Central memory CD8-positive, alpha-beta T cell (primary cell): Measurements from ENCODE around the gene NSUN6.
A peak's percentile ranks its signal among the peaks of the same experiment; 100 is the strongest.
"Not testable (repeated sequence)": the region's sequence is repeated elsewhere in the genome, so short reads cannot be mapped to it uniquely, and the experiment has no call there.

ENCODE experiments used
- ATAC-seq: fragments of 150-1000 bp; cut with Tn5 transposase; replicated peaks from 2 replicates; pipeline ENCODE4 v1.10.0; 2022; ENCODE audit warnings: mild to moderate bottlenecking, moderate FRiP score, moderate number of reproducible peaks; ENCODE audit not compliant: poor library complexity, severe bottlenecking; ENCODE audit errors: extremely low read depth
- DNase-seq, 2 donors: peaks; one replicate each; pipeline ENCODE4 v3.0.0; 2021; ENCODE audit warnings: low spot score in 2 of 2
- H3K27ac Mint-ChIP-seq: one replicate; pipeline ENCODE4 v1.8.0; 2022; ENCODE audit warnings: low read depth, mild to moderate bottlenecking, moderate library complexity, mixed read lengths
- H3K27me3 Mint-ChIP-seq: one replicate; pipeline ENCODE4 v1.8.0; 2022; ENCODE audit warnings: mixed read lengths
- H3K36me3 Mint-ChIP-seq: one replicate; pipeline ENCODE4 v1.8.0; 2022; ENCODE audit warnings: mild to moderate bottlenecking, moderate library complexity, mixed read lengths; ENCODE audit not compliant: insufficient read depth
- H3K4me1 Mint-ChIP-seq: one replicate; pipeline ENCODE4 v1.8.0; 2022; ENCODE audit warnings: mixed read lengths
- H3K4me3 Mint-ChIP-seq: one replicate; pipeline ENCODE4 v1.8.0; 2022; ENCODE audit warnings: mild to moderate bottlenecking, moderate library complexity, mixed read lengths
- H3K9me3 Mint-ChIP-seq: one replicate; pipeline ENCODE4 v1.8.0; 2022; ENCODE audit warnings: mixed read lengths

NSUN6 gene

GRCh38 chr10:18653112-18653511 lies 1.7 kb upstream of the NSUN6 start:
- Mint-ChIP-seq H3K9me3 (no peaks in the 10 kb centered on the region), H3K4me3 (no peak overlapping the region), H3K36me3 (peaks cover 12% of the 10 kb centered on the region), H3K27me3 (no peaks in the 10 kb centered on the region), H3K27ac (peak overlapping the region; percentile 29), H3K4me1 (peaks cover 31% of the 10 kb centered on the region)
- ATAC-seq (no peak), DNase-seq (no peak)

- peaks cover 13% of the 10 kb centered on the region for H3K36me3 Mint-ChIP-seq
- ATAC-seq (no peak), DNase-seq (no peak)
- H3K9me3 Mint-ChIP-seq, result no peaks in the 10 kb centered on the region
- peak overlapping the region; percentile 94 for H3K27ac Mint-ChIP-seq
- peak overlapping the region; percentile 95 for H3K4me3 Mint-ChIP-seq
- peaks cover 31% of the 10 kb centered on the region for H3K4me1 Mint-ChIP-seq
- no peaks in the 10 kb centered on the region for H3K27me3 Mint-ChIP-seq
Observed at GRCh38 chr10:18650404-18650997, 886 bp downstream of the NSUN6 start.

GRCh38 chr10:18649364-18649959 lies 1.9 kb downstream of the NSUN6 start:
- peak overlapping the region; percentile 95 for H3K4me3 Mint-ChIP-seq
- ATAC-seq (no peak), DNase-seq (no peak)
- H3K27ac Mint-ChIP-seq, result peak overlapping the region; percentile 71
- no peaks in the 10 kb centered on the region for H3K27me3 Mint-ChIP-seq
- H3K9me3 Mint-ChIP-seq, result no peaks in the 10 kb centered on the region
- peaks cover 31% of the 10 kb centered on the region for H3K4me1 Mint-ChIP-seq
- H3K36me3 Mint-ChIP-seq, result peaks cover 13% of the 10 kb centered on the region

GRCh38 chr10:18647945-18648344 lies 3.4 kb downstream of the NSUN6 start:
- ATAC-seq, result no peak
- Mint-ChIP-seq H3K36me3 (peaks cover 13% of the 10 kb centered on the region), H3K4me1 (peaks cover 31% of the 10 kb centered on the region), H3K9me3 (no peaks in the 10 kb centered on the region), H3K27ac (no peak overlapping the region), H3K4me3 (no peak overlapping the region), H3K27me3 (no peaks in the 10 kb centered on the region)
- no peak for DNase-seq

- no peak for DNase-seq
- no peak for ATAC-seq
- Mint-ChIP-seq H3K36me3 (peaks cover 11% of the 10 kb centered on the region), H3K4me3 (no peak overlapping the region), H3K9me3 (no peaks in the 10 kb centered on the region), H3K4me1 (peaks cover 27% of the 10 kb centered on the region), H3K27ac (no peak overlapping the region), H3K27me3 (no peaks in the 10 kb centered on the region)
Observed at GRCh38 chr10:18647151-18647550, 4.2 kb downstream of the NSUN6 start.

GRCh38 chr10:18639719-18640118 lies 11.7 kb downstream of the NSUN6 start:
- not testable (repeated sequence) for H3K4me1 Mint-ChIP-seq, H3K27ac Mint-ChIP-seq, H3K4me3 Mint-ChIP-seq, DNase-seq, H3K27me3 Mint-ChIP-seq, H3K9me3 Mint-ChIP-seq, ATAC-seq
- peaks cover 16% of the 10 kb centered on the region for H3K36me3 Mint-ChIP-seq

GRCh38 chr10:18637400-18637799 lies 14.0 kb downstream of the NSUN6 start:
- not testable (repeated sequence) for H3K4me1 Mint-ChIP-seq, DNase-seq, H3K9me3 Mint-ChIP-seq, H3K27ac Mint-ChIP-seq, ATAC-seq, H3K4me3 Mint-ChIP-seq, H3K27me3 Mint-ChIP-seq
- H3K36me3 Mint-ChIP-seq, result peaks cover 16% of the 10 kb centered on the region

GRCh38 chr10:18635995-18636394 lies 15.4 kb downstream of the NSUN6 start:
- H3K4me1 Mint-ChIP-seq, result no peaks in the 10 kb centered on the region
- no peaks in the 10 kb centered on the region for H3K27me3 Mint-ChIP-seq
- no peak for DNase-seq
- no peak overlapping the region for H3K27ac Mint-ChIP-seq
- no peak overlapping the region for H3K4me3 Mint-ChIP-seq
- no peak for ATAC-seq
- H3K36me3 Mint-ChIP-seq, result peaks cover 14% of the 10 kb centered on the region
- no peaks in the 10 kb centered on the region for H3K9me3 Mint-ChIP-seq

- H3K4me3 Mint-ChIP-seq, H3K36me3 Mint-ChIP-seq, H3K9me3 Mint-ChIP-seq, ATAC-seq, H3K27ac Mint-ChIP-seq, H3K4me1 Mint-ChIP-seq, H3K27me3 Mint-ChIP-seq, DNase-seq: not testable (repeated sequence)
Observed at GRCh38 chr10:18632500-18632899, 18.9 kb downstream of the NSUN6 start.

- not testable (repeated sequence) for ATAC-seq, H3K9me3 Mint-ChIP-seq, H3K36me3 Mint-ChIP-seq, H3K27me3 Mint-ChIP-seq
- Mint-ChIP-seq H3K27ac (peak overlapping the region; percentile 91), H3K4me3 (peak overlapping the region; percentile 76), H3K4me1 (peaks cover 16% of the 10 kb centered on the region)
- peak; percentile 35 to 41 for DNase-seq
Observed at GRCh38 chr10:18627452-18628018, 23.9 kb downstream of the NSUN6 start.

GRCh38 chr10:18625886-18626285 lies 25.5 kb downstream of the NSUN6 start:
- H3K27ac Mint-ChIP-seq, result no peak overlapping the region

GRCh38 chr10:18623671-18624070 lies 27.7 kb downstream of the NSUN6 start:
- H3K4me1 Mint-ChIP-seq, result peaks cover 15% of the 10 kb centered on the region
- H3K36me3 Mint-ChIP-seq, result peaks cover 10% of the 10 kb centered on the region
- DNase-seq, H3K9me3 Mint-ChIP-seq, H3K4me3 Mint-ChIP-seq, ATAC-seq, H3K27me3 Mint-ChIP-seq: not testable (repeated sequence)
- peak overlapping the region; percentile 82 for H3K27ac Mint-ChIP-seq

More at GRCh38 chr10:18625886-18626285, 25.5 kb downstream of the NSUN6 start:
- no peak for DNase-seq
- Mint-ChIP-seq H3K4me3 (peak overlapping the region; percentile 17), H3K9me3 (no peaks in the 10 kb centered on the region), H3K4me1 (peaks cover 16% of the 10 kb centered on the region), H3K36me3 (peaks cover 8% of the 10 kb centered on the region), H3K27me3 (no peaks in the 10 kb centered on the region)
- no peak for ATAC-seq

GRCh38 chr10:18620856-18621255 lies 30.5 kb downstream of the NSUN6 start:
- H3K4me1 Mint-ChIP-seq, result no peaks in the 10 kb centered on the region
- ATAC-seq, result no peak

More at GRCh38 chr10:18620856-18621255, 30.5 kb downstream of the NSUN6 start:
- no peak overlapping the region for H3K4me3 Mint-ChIP-seq
- H3K27ac Mint-ChIP-seq, result no peak overlapping the region
- H3K9me3 Mint-ChIP-seq, result no peaks in the 10 kb centered on the region
- H3K36me3 Mint-ChIP-seq, result peaks cover 11% of the 10 kb centered on the region
- H3K27me3 Mint-ChIP-seq, result no peaks in the 10 kb centered on the region
- no peak for DNase-seq
